Endothelial cell of umbilical vein (primary cell): ENCODE measurements around the gene PPCDC.

Experiments
- EZH2 ChIP-seq: IDR thresholded peaks from 2 replicates; pipeline ENCODE4 v1.6.1; 2012; ENCODE audit warnings: borderline replicate concordance, low read depth, mild to moderate bottlenecking, moderate library complexity, low read length, inconsistent platforms; ENCODE audit not compliant: severe bottlenecking
- MYC ChIP-seq: IDR thresholded peaks from one replicate; pipeline ENCODE4 v1.6.1; 2011; ENCODE audit warnings: mild to moderate bottlenecking, low read depth, low read length
- POLR2A ChIP-seq: IDR thresholded peaks from 2 replicates; pipeline ENCODE4 v1.6.1; 2012; ENCODE audit warnings: low read depth, mild to moderate bottlenecking, control low read depth, low read length
- TF ChIP-seq, protein P1 (sequence below), 2 donors: IDR thresholded peaks; 1 replicate in 1 of 2; 2 replicates in 1 of 2; pipeline ENCODE4 v1.5.1; 2011; ENCODE audit warnings: low read length in 2 of 2, mild to moderate bottlenecking in 2 of 2, moderate library complexity in 2 of 2, control low read depth in 1 of 2, inconsistent platforms in 1 of 2, low read depth in 1 of 2; ENCODE audit not compliant: insufficient read depth in 1 of 2; ENCODE audit errors: extremely low read depth in 1 of 2
- TF ChIP-seq, protein P2 (sequence below): IDR thresholded peaks from 2 replicates; pipeline ENCODE4 v1.6.1; 2011; ENCODE audit not compliant: insufficient read depth, insufficient read length

GRCh38 chr15:75065851-75066509, 42.6 kb downstream of the PPCDC start:
- TF ChIP-seq, protein P1, sequence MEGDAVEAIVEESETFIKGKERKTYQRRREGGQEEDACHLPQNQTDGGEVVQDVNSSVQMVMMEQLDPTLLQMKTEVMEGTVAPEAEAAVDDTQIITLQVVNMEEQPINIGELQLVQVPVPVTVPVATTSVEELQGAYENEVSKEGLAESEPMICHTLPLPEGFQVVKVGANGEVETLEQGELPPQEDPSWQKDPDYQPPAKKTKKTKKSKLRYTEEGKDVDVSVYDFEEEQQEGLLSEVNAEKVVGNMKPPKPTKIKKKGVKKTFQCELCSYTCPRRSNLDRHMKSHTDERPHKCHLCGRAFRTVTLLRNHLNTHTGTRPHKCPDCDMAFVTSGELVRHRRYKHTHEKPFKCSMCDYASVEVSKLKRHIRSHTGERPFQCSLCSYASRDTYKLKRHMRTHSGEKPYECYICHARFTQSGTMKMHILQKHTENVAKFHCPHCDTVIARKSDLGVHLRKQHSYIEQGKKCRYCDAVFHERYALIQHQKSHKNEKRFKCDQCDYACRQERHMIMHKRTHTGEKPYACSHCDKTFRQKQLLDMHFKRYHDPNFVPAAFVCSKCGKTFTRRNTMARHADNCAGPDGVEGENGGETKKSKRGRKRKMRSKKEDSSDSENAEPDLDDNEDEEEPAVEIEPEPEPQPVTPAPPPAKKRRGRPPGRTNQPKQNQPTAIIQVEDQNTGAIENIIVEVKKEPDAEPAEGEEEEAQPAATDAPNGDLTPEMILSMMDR (IDR thresholded peaks at IDR 0.05; ENCODE audit: extremely low read depth in 1 of 2, insufficient read depth in 1 of 2, low read depth in 1 of 2, low read length in 2 of 2), result no peak
- TF ChIP-seq EZH2 (no peak), MYC (no peak), POLR2A (no peak)
- TF ChIP-seq, protein P2, sequence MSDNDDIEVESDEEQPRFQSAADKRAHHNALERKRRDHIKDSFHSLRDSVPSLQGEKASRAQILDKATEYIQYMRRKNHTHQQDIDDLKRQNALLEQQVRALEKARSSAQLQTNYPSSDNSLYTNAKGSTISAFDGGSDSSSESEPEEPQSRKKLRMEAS, result no peak
